ENCODE data around the gene HLA-DQA2. TPM values are rescaled to one million over a fixed set of nuclear protein-coding genes. Genes with fewer than 3 reads are reported as not detected.
A peak's percentile ranks its signal among the peaks of the same experiment; 100 is the strongest.
"Not testable (repeated sequence)": the region's sequence is repeated elsewhere in the genome, so short reads cannot be mapped to it uniquely, and the experiment has no call there.

HLA-DQA2 gene
- not detected in 2 replicates for total RNA-seq (2014; rRNA removed; shearing (Covaris generic))

GRCh38 chr6:32741031-32741960 is at the start of gene HLA-DQA2:
Gene HLA-DQA2, plus strand, starts transcription at chr6:32741391. Its CDS starts 53 bp downstream, at chr6:32741444.
- no peak for DNase-seq
- no peaks in the 10 kb centered on the region for H3K27me3 ChIP-seq
- H3K9me3 ChIP-seq (replicated peaks): no peaks in the 10 kb centered on the region
- no peaks in the 10 kb centered on the region for H3K4me1 ChIP-seq
- H3K36me3 ChIP-seq: no peaks in the 10 kb centered on the region
- H3K27ac ChIP-seq: no peak within 1 kb of the TSS
- H3K4me3 ChIP-seq: no peak within 1 kb of the TSS

DNA sequence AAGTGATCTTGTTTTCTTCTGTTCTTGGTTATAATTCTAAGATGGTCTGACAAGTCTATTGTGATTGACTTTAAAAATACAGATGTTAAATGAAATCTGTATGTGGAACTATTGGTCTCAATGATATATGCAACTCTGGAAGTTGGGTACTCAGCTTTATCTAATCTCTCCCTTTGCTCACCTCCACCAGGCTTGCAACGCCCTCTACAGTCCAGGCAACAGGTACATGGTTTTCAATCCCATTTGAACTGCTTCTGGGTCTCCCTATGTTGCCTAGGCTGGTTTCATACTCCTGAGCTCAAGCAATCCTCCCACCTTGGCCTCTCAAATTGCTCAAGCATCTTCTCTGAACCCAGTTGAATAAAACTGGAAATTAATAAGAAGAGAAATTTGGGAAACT is 49.2 kb upstream of the HLA-DQA2 start:
- H3K9me3 ChIP-seq (replicated peaks): no peaks in the 10 kb centered on the region
- no peak overlapping the region for H3K4me3 ChIP-seq
- no peak for DNase-seq
- H3K4me1 ChIP-seq: no peaks in the 10 kb centered on the region
- no peak overlapping the region for H3K27ac ChIP-seq
- no peaks in the 10 kb centered on the region for H3K36me3 ChIP-seq
- no peaks in the 10 kb centered on the region for H3K27me3 ChIP-seq

DNA sequence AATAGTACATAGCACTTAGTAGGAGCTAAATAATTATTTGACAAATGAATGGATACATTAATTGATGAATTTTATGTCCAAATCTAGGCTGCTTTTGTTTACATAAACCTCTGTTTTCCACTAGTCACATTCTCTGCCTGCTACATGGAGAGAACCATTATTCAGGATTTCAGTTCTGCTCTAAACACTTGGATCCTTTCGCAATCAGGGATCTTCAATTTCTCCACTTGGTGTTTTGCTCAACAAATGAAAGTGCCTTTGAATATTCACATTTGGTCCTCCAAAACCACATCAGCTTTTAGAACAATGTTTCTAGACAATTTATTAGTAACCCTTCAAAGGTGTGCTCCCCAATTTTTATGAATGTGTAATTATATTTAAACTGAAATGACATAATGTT is 44.2 kb upstream of the HLA-DQA2 start:
- no peaks in the 10 kb centered on the region for H3K9me3 ChIP-seq (replicated peaks)
- no peak overlapping the region for H3K4me3 ChIP-seq
- DNase-seq: no peak
- H3K36me3 ChIP-seq: no peaks in the 10 kb centered on the region
- H3K27ac ChIP-seq: no peak overlapping the region
- H3K4me1 ChIP-seq: no peaks in the 10 kb centered on the region
- no peaks in the 10 kb centered on the region; the same call in 1 of the 2 replicates for H3K27me3 ChIP-seq

DNA sequence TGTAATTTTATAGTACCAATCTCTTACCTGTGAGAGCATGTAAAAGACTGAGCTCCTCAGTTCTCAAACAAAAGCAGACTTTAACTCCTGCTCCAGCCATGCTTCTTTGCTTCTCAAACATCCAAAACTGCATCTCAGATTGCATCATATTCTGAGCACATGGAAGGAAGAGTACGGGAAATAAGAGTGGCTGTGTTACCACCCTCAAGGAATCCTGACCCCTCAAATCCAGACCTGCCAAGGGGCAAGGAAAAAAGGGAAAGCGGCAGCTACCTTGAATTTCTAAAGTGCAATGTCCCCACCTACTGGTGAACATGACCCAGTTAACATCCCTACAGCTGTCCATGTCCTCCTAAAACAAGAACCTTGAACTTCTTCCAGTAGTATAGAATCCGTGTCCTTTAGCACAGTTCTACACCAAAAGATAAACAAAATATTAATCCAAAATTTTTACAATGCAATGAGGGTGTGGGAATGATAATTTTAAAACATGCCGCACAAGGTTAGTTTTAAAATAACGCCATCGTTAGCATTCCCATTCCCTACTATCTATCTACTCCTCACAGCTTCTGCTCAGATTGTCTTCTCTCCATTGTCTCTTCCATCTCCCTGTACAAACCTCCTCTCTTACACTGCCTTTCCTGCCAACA is 40.7 kb upstream of the HLA-DQA2 start:
- Histone ChIP-seq H3K9me3 (replicated peaks) (no peaks in the 10 kb centered on the region), H3K36me3 (no peaks in the 10 kb centered on the region), H3K27me3 (peaks cover 3% of the 10 kb centered on the region; the same call in 1 of the 2 replicates), H3K4me1 (no peaks in the 10 kb centered on the region), H3K4me3 (no peak overlapping the region), H3K27ac (no peak overlapping the region)
- peak; percentile 41 to 78 for DNase-seq

DNA sequence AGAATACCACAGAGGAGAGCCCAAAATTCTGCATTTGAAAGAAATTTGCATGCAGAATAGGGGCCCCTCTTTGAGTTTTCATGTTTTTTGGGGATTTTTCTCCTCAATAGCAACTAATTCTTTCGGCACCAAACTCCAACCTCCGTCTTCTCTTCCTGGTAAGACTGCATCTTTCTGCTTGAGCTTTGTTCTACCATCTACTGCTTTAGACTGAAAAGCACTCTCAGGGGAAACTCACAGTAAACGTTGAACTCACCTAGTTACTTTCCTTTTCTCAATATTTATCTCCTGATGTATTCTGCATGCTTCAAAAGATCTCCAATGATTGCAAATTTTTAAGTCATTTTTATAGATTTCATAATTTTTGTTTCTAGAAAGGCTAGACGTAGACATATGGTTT is 37.8 kb upstream of the HLA-DQA2 start:
- Histone ChIP-seq H3K4me3 (no peak overlapping the region), H3K27ac (no peak overlapping the region), H3K27me3 (peaks cover 3% of the 10 kb centered on the region; the same call in 1 of the 2 replicates), H3K36me3 (no peaks in the 10 kb centered on the region), H3K4me1 (no peaks in the 10 kb centered on the region), H3K9me3 (replicated peaks) (no peaks in the 10 kb centered on the region)
- no peak for DNase-seq

GRCh38 chr6:32705164-32705563 is 36.0 kb upstream of the HLA-DQA2 start:
- not testable (repeated sequence) for DNase-seq; H3K27me3 ChIP-seq; H3K9me3 ChIP-seq (replicated peaks); H3K4me1 ChIP-seq; H3K27ac ChIP-seq; H3K36me3 ChIP-seq; H3K4me3 ChIP-seq

GRCh38 chr6:32709625-32710024 is 31.6 kb upstream of the HLA-DQA2 start:
- DNase-seq: no peak
- Histone ChIP-seq H3K27ac (no peak overlapping the region), H3K4me3 (no peak overlapping the region), H3K4me1 (no peaks in the 10 kb centered on the region), H3K36me3 (no peaks in the 10 kb centered on the region), H3K27me3 (no peaks in the 10 kb centered on the region), H3K9me3 (replicated peaks) (no peaks in the 10 kb centered on the region)

- Histone ChIP-seq H3K27me3 (no peaks in the 10 kb centered on the region), H3K36me3 (no peaks in the 10 kb centered on the region)
Observed at GRCh38 chr6:32713241-32713640, 27.9 kb upstream of the HLA-DQA2 start.

DNA sequence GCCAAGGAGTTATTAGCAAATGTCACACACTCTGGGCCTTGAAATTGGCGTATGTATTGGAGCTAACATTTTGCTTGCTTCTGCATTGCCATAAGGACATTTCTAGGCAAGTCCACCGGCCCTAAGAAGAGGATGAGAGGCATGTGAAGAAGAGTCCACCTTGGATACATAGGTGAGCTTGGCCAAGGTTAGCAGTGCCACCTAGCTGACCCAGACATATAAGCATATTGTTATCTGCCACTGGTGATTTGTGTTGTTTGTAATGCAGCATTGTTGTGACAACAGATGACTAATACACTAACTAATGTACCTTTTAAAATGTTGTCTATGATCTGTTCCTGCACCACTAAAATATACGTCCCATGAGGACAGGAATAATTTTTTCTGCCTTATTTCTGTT is 24.8 kb upstream of the HLA-DQA2 start:
- Histone ChIP-seq H3K4me1 (no peaks in the 10 kb centered on the region), H3K36me3 (no peaks in the 10 kb centered on the region), H3K27ac (no peak overlapping the region), H3K27me3 (no peaks in the 10 kb centered on the region), H3K9me3 (replicated peaks) (no peaks in the 10 kb centered on the region), H3K4me3 (no peak overlapping the region)
- no peak for DNase-seq

More at GRCh38 chr6:32713241-32713640, 27.9 kb upstream of the HLA-DQA2 start:
- H3K4me1 ChIP-seq: no peaks in the 10 kb centered on the region
- no peaks in the 10 kb centered on the region for H3K9me3 ChIP-seq (replicated peaks)
- no peak overlapping the region for H3K4me3 ChIP-seq
- no peak overlapping the region for H3K27ac ChIP-seq
- no peak for DNase-seq

GRCh38 chr6:32718879-32719278 is 22.3 kb upstream of the HLA-DQA2 start:
- Histone ChIP-seq H3K36me3 (no peaks in the 10 kb centered on the region), H3K4me3 (no peak overlapping the region), H3K27me3 (no peaks in the 10 kb centered on the region), H3K9me3 (replicated peaks) (no peaks in the 10 kb centered on the region), H3K4me1 (no peaks in the 10 kb centered on the region), H3K27ac (no peak overlapping the region)
- DNase-seq: no peak

DNA sequence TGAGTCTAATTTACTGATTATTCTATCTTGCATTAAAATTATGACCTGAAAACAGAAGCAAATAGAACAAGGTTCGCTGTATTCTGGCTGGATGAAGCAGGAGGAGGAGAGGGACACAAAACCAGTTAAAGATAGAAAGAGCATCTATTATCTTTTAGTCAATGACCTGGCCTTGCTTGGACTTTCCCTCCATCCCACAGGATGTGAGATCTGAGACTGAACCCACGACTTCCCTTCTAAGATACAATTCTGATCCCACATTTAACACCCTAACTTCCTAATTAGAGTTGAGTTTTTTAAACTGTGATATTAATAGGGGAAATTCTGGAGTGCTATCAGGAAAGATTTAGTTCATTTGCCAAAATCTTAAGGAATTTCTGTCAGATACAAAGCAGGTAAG is 3.1 kb upstream of the HLA-DQA2 start:
- Histone ChIP-seq H3K4me1 (no peaks in the 10 kb centered on the region), H3K9me3 (replicated peaks) (no peaks in the 10 kb centered on the region), H3K36me3 (no peaks in the 10 kb centered on the region), H3K27ac (no peak overlapping the region), H3K4me3 (no peak overlapping the region), H3K27me3 (0 out of 2 replicates have a peak, but pooled peaks cover 2% of the 10 kb centered on the region)
- DNase-seq: no peak

GRCh38 chr6:32742374-32742773 is 1.2 kb downstream of the HLA-DQA2 start:
- H3K36me3 ChIP-seq: no peaks in the 10 kb centered on the region
- no peaks in the 10 kb centered on the region for H3K27me3 ChIP-seq
- H3K27ac ChIP-seq: no peak overlapping the region
- no peaks in the 10 kb centered on the region for H3K4me1 ChIP-seq
- no peaks in the 10 kb centered on the region for H3K9me3 ChIP-seq (replicated peaks)
- DNase-seq: no peak
- H3K4me3 ChIP-seq: no peak overlapping the region

GRCh38 chr6:32744776-32745175 is 3.6 kb downstream of the HLA-DQA2 start:
- Histone ChIP-seq H3K4me1 (no peaks in the 10 kb centered on the region), H3K9me3 (replicated peaks) (no peaks in the 10 kb centered on the region), H3K27ac (no peak overlapping the region), H3K27me3 (no peaks in the 10 kb centered on the region), H3K4me3 (no peak overlapping the region), H3K36me3 (no peaks in the 10 kb centered on the region)
- no peak for DNase-seq

GRCh38 chr6:32745649-32746048 is 4.5 kb downstream of the HLA-DQA2 start:
- not testable (repeated sequence) for H3K27me3 ChIP-seq; H3K4me1 ChIP-seq; H3K27ac ChIP-seq; H3K4me3 ChIP-seq; H3K36me3 ChIP-seq; H3K9me3 ChIP-seq (replicated peaks); DNase-seq

DNA sequence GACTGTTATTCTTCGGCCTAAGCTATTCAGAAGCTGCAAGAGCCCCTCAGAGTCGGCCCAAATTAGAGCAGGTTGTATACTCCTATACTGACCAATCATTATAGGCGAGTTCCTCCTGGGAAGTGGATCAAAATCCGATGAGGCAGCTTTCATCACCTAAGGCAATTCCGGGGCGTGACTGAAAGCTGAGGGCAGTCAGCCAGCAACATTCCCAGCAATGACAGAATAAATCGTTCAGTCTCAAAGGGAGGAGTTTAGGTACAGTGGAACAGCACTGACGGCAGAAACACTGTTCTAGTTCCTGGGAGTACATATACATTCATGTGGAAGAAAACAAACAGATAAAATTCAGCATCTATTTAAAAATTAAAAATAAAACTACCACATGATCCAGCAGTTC is 11.4 kb downstream of the HLA-DQA2 start:
- no peak for DNase-seq
- Histone ChIP-seq H3K9me3 (replicated peaks) (no peaks in the 10 kb centered on the region), H3K27ac (no peak overlapping the region), H3K4me3 (no peak overlapping the region), H3K36me3 (no peaks in the 10 kb centered on the region), H3K4me1 (no peaks in the 10 kb centered on the region), H3K27me3 (no peaks in the 10 kb centered on the region; the same call in 1 of the 2 replicates)

All from SJCRH30 (cell line).